HFF-Myc (cell line): ENCODE results near the gene RPL22.

Experiments
- DNase-seq: peaks from one replicate; pipeline ENCODE4 v3.0.0-alpha.2; 2011; ENCODE audit warnings: low read depth; ENCODE audit errors: extremely low read depth
- H3K4me3 ChIP-seq: replicated peaks from 2 replicates; pipeline ENCODE4 v1.5.1; 2011; ENCODE audit warnings: low read depth, mild to moderate bottlenecking, control low read depth, low read length
- TF ChIP-seq, protein P1 (sequence below): IDR thresholded peaks from 2 replicates; pipeline ENCODE4 v1.5.1; 2012; ENCODE audit warnings: mild to moderate bottlenecking, low read depth, low read length, control low read depth; ENCODE audit errors: missing control alignments

RPL22 gene

DNA sequence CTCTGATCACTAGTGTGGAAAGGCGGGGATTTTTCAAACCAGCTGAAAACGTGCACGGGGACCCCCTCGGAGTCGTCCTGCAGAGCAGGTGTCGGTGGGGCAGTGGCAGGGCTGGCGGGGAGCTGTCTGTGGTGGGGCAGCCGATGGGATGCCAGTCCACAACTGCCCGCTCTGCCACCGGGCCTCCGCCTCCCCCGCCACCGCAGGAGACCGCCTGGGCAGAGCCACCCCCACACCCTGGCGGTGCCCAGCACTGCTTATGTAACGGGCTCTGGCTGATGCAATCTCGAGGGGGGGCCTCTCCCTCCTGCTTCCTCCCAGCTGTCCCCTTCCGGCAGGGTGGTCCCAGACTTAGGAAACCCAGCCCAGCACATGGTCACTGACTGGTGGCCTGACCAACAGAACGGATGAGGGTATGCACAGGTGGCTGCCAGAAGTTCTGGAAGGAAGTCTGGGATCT, 28.6 kb downstream of the RPL22 start:
- DNase-seq, result no peak
- TF ChIP-seq, protein P1, sequence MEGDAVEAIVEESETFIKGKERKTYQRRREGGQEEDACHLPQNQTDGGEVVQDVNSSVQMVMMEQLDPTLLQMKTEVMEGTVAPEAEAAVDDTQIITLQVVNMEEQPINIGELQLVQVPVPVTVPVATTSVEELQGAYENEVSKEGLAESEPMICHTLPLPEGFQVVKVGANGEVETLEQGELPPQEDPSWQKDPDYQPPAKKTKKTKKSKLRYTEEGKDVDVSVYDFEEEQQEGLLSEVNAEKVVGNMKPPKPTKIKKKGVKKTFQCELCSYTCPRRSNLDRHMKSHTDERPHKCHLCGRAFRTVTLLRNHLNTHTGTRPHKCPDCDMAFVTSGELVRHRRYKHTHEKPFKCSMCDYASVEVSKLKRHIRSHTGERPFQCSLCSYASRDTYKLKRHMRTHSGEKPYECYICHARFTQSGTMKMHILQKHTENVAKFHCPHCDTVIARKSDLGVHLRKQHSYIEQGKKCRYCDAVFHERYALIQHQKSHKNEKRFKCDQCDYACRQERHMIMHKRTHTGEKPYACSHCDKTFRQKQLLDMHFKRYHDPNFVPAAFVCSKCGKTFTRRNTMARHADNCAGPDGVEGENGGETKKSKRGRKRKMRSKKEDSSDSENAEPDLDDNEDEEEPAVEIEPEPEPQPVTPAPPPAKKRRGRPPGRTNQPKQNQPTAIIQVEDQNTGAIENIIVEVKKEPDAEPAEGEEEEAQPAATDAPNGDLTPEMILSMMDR, result no peak
- no peak overlapping the region for H3K4me3 ChIP-seq

DNA sequence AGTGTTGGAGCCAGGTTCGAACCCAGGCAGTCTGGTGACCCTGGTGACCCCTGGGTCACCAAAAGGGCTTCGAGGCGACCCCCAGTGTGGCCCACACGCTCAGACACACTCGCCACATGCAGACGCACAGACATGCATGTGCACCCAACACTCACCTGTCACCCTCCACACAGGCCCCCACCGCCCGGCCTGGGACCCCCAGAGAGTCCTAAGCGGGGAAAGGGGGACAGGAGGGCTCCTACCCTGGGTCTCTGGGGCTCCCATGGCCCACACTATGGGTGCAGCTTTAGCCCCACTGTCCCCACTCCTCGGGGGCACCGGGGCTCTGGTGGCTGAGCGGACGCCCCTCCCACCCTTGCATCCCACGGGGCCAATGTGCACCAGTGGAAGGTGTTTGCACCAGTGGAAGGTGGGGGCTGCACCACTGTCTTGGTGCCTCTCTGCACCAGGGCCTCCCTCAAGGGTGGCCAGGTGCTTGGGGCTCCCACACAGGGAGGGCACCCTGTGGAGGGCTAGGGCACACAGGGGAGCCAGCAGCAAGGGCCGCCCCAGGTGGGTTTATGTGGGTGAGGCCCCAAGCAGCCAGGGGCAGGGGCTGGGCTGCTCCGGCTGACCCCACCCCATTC, 29.2 kb downstream of the RPL22 start:
- TF ChIP-seq, protein P1, result no peak
- no peak overlapping the region for H3K4me3 ChIP-seq
- DNase-seq, result no peak

DNA sequence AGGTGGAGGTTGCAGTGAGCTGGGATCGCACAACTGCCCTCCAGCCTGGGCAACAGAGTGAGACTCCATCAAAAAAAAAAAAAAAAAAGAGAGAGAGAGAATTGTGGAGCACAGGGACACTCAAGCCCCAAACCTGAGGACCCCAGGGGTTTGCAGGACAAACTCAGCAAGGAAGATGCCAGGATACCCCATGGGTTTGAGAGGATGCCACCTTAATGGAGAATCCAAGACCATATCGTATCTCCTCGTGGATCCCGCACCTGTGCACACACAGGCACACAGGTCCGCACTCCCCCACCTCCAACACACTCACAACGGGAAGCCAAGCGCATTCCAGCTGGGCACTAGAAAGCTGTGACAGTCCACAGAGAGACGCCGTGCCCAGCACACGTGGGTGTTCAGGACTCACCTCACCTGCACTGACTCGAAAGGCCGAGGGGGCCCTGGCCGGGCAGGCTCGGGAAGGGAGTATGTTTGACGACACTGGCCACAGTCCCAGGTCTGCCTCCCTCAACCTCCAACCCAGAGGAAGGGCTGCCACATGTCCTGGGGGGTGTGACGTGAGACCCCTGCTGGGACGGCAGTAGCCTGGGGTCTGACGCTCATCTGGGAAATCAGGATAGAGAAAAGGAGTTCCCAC, 30.3 kb downstream of the RPL22 start:
- no peak for DNase-seq
- no peak overlapping the region for H3K4me3 ChIP-seq
- TF ChIP-seq, protein P1, result no peak

DNA sequence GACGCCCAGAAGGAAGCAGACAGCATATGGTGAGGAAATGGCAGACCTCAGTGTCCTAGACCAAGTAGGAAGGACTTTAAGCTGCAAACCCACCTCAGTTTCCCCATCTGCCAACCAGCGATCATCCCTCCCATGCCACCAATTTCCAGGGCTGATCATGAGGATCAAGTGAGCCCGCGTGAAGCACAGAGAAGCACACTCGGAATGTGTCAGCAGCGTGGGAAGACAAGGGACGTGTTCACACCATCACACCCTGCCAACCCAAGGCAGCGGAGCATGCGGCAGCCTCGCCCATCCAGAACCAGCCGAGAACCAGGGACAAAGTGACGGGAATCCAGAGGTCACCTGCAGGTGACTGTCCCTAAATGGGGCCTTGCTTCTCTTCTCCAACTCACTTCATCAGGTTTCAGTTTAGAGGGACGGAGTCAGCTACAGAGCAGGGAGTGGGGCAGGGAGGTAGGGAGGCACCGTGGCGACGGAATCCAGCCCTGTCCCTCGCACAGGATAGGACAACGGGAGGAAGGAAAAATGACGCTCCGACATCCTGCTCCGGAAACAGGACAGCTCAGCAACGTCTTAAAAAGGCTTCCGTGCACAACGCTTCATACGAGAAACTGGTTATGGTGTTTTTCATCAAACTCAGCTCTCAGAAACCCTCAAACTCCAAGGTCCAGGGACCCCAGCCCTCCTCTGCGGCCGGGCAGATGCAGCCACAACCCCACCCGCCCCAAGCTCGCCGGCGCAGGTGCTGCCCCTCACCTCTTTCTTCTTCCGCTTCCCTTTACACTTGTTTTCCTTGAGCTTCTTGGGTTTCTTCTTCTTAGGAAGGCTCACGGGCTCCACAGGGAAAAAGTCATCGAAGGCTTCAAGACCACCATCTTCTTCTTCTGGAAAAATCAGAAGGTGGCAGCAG, 31.7 kb downstream of the RPL22 start:
- H3K4me3 ChIP-seq, result no peak overlapping the region
- TF ChIP-seq, protein P1, result no peak
- DNase-seq, result no peak

DNA sequence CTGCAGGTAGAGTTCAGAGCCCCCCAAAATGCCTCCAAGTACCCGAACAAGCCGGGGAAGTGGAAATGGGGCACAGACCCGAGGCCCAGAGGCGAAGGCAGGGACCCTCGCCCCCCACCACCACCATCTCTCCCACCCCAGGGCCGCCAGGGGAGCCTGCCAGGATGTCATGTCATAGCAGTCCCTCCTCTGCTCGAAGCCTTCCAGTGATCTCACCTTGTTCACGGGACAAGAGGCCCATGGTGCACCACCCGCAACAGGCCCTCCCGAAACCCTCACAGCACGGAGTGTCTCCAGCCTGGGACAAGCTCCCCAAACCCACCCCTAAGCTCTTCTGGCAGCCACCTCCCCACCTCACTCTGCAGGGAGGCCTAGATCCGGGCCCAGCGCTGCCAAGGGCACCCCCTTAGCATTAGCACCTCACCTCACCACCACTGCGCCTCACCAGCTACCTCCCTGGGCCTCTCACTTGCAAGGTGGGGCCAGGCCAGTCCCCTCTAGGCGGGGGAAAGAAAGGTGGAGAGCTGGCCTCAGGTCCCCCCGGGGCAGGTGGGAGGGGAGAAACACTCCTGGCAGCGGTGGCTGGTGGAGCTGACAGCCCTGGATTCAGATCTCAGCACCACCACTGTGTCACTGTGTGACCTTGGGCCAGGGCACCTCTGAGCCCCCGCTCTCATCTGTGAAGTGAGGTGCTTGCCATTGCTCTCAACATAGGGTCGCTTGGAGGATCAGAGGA, 32.6 kb downstream of the RPL22 start:
- TF ChIP-seq, protein P1, result no peak
- no peak for DNase-seq
- no peak overlapping the region for H3K4me3 ChIP-seq

DNA sequence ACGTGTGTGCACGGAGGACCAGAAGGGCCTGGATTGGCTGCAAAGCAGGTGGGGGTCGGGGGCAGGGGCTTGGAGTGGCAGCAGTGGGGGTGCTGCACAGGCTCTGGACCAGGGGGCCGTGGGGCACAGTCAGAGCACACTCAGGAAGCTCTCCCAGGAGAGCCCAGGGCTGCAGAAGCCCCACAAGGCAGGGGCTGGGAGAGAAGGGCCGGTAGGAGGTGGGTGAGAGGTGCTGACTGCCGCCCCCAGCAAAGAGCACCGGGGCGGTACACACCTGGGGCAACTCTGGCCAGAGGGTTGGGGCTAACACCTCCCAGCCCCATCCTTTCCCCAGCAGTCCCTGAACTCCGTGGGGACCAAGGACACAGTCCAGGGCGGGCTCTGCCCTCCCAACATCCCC, 33.2 kb downstream of the RPL22 start:
- DNase-seq, result no peak
- TF ChIP-seq, protein P1, result no peak
- H3K4me3 ChIP-seq, result no peak overlapping the region
